AG04450 (cell line): ENCODE measurements around the gene PMM2. TPM values are rescaled to one million over a fixed set of nuclear protein-coding genes. Genes with fewer than 3 reads are reported as not detected.

Experiments
- CTCF ChIA-PET: fragments of 300-600, 350-600 bp; formaldehyde crosslinking; extraction: SDS; loops from one replicate; lab custom pipeline; 2022; ENCODE audit warnings: antibody characterized with exemption, inconsistent platforms; lab: Charles Lee
- POLR2A ChIA-PET: fragments of 350-600 bp; formaldehyde crosslinking; extraction: SDS; loops from one replicate; lab custom pipeline; 2021; ENCODE audit warnings: antibody characterized with exemption, inconsistent platforms; lab: Yijun Ruan, JAX
- DNase-seq: peaks from one replicate; pipeline ENCODE4 v3.0.0-alpha.2; 2011; ENCODE audit warnings: low read depth, low spot score
- H3K27ac ChIP-seq: one replicate; pipeline ENCODE4 v1.5.1; 2012; ENCODE audit warnings: low read depth, low read length, control low read depth
- H3K27me3 ChIP-seq: one replicate; pipeline ENCODE4 v1.6.0; 2012; ENCODE audit warnings: low read length; ENCODE audit not compliant: control insufficient read depth, insufficient read depth
- H3K4me3 ChIP-seq: 2 replicates; pipeline ENCODE4 v1.5.1; 2011; ENCODE audit warnings: mild to moderate bottlenecking, low read depth, low read length, control low read depth
- H3K9me3 ChIP-seq: 2 replicates; pipeline ENCODE4 v1.5.1; 2012; ENCODE audit warnings: low read length; ENCODE audit not compliant: control insufficient read depth, insufficient read depth
- polyA plus RNA-seq: library from polyadenylated mRNA; depleted of rRNA; stranded (reverse); fragments of >200 nt; gene quantifications from 2 replicates; pipeline ENCODE4 v1.2.3, GENCODE V29; 2011
- TF ChIP-seq, protein P1 (sequence below): IDR thresholded peaks from 2 replicates; pipeline ENCODE4 v1.5.1; 2011; ENCODE audit warnings: low read depth, low read length, control low read depth, inconsistent platforms

Gene PMM2
- polyA plus RNA-seq, 1 experiment, result 37.0 TPM

DNA sequence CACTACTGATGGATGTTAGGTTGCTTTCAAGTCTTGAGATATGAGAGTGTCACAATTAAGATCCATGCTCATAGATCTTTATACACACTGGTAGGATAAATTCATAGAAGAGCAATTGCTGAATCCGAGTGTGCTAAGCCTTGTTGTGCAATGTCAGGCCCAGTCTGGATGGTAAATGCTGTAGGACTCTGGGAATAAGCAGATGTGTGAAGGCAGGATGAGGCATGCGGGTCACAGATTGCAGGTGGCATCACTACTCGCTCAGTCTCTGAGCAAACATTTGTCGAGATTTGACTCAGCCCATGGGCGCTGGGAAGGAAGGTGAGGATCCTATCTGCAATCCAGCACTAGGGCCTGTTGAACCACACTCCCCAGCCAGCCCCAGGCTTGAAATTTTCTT lies 40.9 kb upstream of the PMM2 start:
- ChIA-PET CTCF (no interaction called here), POLR2A (no interaction called here)
- Histone ChIP-seq H3K27me3 (peaks cover 2% of the 10 kb centered on the region), H3K27ac (no peak overlapping the region), H3K4me3 (no peak overlapping the region), H3K9me3 (no peaks in the 10 kb centered on the region)
- TF ChIP-seq, protein P1, sequence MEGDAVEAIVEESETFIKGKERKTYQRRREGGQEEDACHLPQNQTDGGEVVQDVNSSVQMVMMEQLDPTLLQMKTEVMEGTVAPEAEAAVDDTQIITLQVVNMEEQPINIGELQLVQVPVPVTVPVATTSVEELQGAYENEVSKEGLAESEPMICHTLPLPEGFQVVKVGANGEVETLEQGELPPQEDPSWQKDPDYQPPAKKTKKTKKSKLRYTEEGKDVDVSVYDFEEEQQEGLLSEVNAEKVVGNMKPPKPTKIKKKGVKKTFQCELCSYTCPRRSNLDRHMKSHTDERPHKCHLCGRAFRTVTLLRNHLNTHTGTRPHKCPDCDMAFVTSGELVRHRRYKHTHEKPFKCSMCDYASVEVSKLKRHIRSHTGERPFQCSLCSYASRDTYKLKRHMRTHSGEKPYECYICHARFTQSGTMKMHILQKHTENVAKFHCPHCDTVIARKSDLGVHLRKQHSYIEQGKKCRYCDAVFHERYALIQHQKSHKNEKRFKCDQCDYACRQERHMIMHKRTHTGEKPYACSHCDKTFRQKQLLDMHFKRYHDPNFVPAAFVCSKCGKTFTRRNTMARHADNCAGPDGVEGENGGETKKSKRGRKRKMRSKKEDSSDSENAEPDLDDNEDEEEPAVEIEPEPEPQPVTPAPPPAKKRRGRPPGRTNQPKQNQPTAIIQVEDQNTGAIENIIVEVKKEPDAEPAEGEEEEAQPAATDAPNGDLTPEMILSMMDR, result no peak
- no peak for DNase-seq

DNA sequence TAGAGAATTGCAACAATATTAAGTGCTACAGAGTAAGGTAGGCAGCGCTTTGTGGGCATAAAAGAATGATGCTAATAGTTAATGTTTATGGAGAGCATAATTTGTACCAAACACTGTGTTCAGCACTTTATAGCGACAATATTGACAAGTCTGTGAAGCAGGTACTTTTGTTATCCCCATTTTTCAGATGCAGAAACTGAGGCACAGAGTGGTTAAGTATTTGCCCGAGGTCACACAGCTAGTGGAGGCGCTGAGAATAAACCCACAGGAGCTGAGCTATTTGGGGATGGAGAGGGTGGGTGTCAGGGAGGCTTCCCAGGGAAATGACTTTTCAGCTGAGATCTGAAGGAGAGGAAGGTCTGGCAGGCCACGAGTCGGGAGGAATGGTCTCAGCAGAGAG lies 39.6 kb upstream of the PMM2 start:
- ChIA-PET CTCF (no interaction called here), POLR2A (no interaction called here)
- Histone ChIP-seq H3K4me3 (no peak overlapping the region), H3K27me3 (peaks cover 2% of the 10 kb centered on the region), H3K27ac (no peak overlapping the region), H3K9me3 (no peaks in the 10 kb centered on the region)
- no peak for DNase-seq
- TF ChIP-seq, protein P1, result no peak

DNA sequence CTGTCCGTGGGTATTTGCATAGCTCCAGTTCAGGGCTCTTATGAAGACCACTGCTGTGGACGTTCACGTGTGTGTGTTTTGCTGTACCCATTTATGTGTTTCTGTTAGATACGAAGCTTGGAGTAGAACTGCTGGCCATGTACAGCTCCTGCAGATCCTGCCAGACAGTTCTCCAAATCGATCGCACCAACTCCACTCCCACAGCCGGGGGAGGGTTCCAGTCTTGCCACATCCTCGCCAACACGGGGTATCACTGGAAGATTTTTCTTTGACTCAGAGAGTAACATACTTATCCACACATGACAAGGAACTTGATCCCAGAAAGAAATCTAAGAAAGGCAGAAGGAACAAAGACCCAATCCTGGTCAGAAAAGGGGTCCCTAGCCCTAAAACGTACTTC lies 37.6 kb upstream of the PMM2 start:
- ChIA-PET CTCF (no interaction called here), POLR2A (no interaction called here)
- Histone ChIP-seq H3K4me3 (no peak overlapping the region), H3K27me3 (peaks cover 2% of the 10 kb centered on the region), H3K27ac (no peak overlapping the region), H3K9me3 (no peaks in the 10 kb centered on the region)
- TF ChIP-seq, protein P1, result no peak
- no peak for DNase-seq

DNA sequence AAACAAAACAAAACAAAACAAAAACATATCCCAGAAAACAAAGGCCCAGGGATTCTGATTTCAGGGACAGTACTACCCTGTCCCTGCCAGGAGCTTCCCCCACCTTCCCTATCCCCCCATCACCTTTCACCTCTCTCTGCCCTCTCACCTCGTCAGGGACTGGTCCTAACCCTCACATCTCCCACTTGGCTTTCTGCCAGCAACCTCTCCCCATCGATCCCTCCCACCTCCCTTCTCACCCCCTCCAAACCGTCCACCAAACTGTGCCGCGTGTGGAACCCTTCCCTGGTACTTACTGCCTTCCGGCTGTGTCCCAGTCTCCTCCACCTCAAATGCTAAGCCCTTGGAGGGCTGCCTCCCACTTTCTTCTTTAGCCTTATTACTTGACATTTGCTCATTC lies 36.6 kb upstream of the PMM2 start:
- peaks cover 2% of the 10 kb centered on the region for H3K27me3 ChIP-seq
- H3K4me3 ChIP-seq, result no peak overlapping the region
- no peaks in the 10 kb centered on the region for H3K9me3 ChIP-seq
- CTCF ChIA-PET, result no interaction called here
- H3K27ac ChIP-seq, result no peak overlapping the region
- POLR2A ChIA-PET, result no interaction called here
- no peak for DNase-seq
- TF ChIP-seq, protein P1, result no peak

DNA sequence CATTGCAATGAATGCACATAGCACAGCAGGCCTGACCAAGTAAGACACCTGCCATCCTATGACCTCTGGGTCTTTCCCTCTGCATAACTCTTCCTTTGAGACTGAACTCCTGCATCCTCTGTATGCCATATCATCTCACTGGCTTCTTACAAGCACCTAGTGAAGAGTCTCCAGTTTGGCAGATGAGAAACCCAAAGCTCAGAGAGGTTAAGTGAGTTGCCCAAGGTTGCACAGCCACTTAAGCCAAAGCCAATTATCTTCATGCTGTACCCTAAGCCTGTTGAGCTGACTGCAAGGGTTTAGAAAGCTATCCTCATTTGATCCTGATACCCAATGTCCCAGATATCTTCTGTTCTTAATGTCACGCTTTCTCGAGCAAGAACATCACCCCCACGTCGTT lies 35.4 kb upstream of the PMM2 start:
- Histone ChIP-seq H3K27me3 (peaks cover 2% of the 10 kb centered on the region), H3K4me3 (no peak overlapping the region), H3K27ac (no peak overlapping the region), H3K9me3 (no peaks in the 10 kb centered on the region)
- DNase-seq, result no peak
- POLR2A ChIA-PET, result no interaction called here
- TF ChIP-seq, protein P1, result no peak
- CTCF ChIA-PET, result no interaction called here
